C4-2B (cell line): ENCODE data around the gene RETN.
A peak's percentile ranks its signal among the peaks of the same experiment; 100 is the strongest.

Source experiments
- H3K27ac ChIP-seq: fragments of 450-650 bp; 2 replicates; pipeline ENCODE4 v1.5.1; 2017
- ZFX ChIP-seq: fragments of 450-650 bp; IDR thresholded peaks from 2 replicates; pipeline ENCODE4 v1.6.1; 2017
- TF ChIP-seq, protein P1 (sequence below): fragments of 450-650 bp; conservative IDR thresholded peaks from 2 replicates; pipeline ENCODE4 v1.5.1; 2017; ENCODE audit warnings: mild to moderate bottlenecking

The RETN gene

DNA sequence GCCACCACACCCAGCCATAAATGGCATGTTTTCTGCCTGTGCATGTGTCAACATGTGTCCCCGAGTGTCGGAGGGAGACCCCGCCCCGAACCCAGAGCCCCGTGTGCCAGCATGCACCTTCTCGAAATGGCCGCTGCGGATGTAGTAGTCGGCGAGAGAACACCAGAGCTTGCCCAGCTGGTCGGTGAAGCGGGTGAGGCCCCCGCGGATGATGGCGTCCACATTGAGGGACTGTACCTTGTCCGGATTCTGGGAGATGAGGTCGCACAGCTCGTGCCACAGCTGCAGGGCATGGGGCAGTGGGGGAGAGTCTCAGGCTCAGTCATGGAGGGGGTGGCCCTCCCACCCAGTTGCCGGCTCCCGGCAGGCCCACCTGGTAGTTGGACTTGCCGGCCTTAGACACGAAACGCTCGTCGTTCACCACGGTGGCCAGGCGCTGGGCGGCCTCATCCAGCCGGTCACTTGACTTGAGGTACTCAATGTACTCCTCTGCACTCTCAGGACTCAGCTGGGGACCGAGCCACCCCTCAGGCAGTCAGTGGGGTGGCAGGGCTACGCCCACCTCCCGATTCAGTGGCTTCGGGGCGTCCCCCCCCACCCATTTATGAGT, 43.0 kb upstream of the RETN start:
- H3K27ac ChIP-seq, result no peak overlapping the region
- TF ChIP-seq, protein P1, sequence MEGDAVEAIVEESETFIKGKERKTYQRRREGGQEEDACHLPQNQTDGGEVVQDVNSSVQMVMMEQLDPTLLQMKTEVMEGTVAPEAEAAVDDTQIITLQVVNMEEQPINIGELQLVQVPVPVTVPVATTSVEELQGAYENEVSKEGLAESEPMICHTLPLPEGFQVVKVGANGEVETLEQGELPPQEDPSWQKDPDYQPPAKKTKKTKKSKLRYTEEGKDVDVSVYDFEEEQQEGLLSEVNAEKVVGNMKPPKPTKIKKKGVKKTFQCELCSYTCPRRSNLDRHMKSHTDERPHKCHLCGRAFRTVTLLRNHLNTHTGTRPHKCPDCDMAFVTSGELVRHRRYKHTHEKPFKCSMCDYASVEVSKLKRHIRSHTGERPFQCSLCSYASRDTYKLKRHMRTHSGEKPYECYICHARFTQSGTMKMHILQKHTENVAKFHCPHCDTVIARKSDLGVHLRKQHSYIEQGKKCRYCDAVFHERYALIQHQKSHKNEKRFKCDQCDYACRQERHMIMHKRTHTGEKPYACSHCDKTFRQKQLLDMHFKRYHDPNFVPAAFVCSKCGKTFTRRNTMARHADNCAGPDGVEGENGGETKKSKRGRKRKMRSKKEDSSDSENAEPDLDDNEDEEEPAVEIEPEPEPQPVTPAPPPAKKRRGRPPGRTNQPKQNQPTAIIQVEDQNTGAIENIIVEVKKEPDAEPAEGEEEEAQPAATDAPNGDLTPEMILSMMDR, result no peak
- TF ChIP-seq ZFX, result no peak

DNA sequence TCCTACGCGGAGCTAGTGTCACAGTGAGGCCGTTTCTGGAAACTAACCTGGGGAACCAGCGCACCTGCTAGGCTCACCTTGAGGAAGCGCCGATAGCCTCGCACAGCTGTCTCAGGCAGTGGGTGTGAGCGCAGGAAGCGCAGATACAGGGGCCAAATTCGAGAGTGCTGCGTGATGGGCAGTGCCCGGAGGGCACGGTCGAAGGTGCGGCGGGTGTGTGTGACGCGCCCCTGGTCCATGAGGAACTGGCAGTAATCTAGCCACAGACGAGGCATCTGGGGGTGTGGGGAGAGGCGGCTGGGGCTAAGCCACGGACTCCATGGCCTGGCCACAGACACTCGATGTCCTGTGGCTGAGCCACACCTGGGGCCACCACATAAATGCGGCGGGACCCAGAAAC, 41.7 kb upstream of the RETN start:
- no peak overlapping the region for H3K27ac ChIP-seq
- TF ChIP-seq ZFX, result no peak
- TF ChIP-seq, protein P1, result no peak

DNA sequence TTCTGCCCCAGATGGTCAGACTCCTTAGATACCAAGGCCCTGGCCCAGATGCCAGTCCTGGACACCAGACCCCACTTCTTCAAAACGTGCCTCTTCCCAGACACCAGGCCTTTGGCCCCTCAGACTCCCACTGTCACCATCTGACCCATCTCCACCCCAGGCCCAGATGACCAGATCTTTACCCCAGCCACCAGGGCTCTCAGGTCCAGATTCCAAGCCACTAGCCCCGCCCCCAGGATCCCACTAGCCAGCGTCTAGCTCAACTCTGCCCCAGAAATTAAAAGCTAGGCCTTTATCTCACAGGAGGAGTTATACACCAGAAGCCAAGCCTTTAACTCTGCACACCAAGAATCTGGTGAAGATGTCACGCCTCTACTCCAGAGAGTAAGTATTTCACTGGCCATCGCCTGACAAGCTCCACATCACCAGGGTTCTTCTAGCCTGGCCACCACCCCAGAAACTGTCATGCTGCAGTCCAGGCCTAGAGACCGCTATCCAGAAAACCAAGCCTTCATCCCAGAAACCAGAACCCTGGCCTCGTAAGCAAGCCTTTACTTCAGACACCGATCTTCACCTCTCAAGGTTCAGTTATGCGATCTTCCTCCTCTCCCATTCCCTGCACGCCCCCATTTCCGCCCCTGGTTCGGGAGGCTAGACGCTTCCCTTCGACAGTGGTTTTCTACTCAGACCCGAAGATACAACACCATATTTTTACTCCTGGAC, 40.1 kb upstream of the RETN start:
- no peak for TF ChIP-seq ZFX
- TF ChIP-seq, protein P1, result no peak
- peak overlapping the region; percentile 75 for H3K27ac ChIP-seq

DNA sequence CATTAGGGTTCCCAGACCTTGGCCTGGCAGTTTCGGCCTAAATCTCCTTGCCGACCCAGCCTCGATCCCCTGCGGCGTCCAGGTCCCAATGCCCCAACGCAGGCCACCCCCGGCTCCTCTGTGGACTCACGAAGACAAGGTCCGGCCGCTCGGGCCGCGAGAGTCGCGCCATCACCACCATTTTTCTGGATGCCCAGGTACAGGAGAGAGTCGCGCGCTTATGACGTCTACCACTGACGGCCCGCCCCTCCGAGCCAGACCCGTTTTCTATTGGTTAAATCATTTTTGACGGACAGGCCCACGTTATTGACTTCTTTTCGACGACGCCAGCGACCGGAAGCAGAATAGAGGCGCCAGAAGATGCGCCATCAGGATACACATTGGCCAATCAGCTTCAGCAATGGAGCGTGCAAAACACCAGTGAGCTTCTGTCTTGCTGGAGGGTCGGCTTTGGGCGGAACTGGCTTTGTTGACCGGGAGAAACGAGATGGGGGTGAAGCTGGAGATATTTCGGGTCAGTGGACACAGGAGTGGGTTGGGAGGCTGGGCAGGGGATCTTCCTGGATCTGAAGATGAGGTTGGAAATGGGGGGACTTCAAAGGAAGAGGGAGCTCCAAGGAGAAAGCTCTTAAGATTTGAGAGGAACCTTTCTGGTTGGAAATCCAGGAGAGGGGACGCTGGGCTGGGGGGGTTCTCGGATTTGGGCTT, 39.3 kb upstream of the RETN start, which contains the start of the genes PET100 and XAB2:
Gene PET100 (plus strand): TSS at position 447 of the 708 bp plus-strand sequence. CDS start 41 bp downstream, at position 488.
Gene XAB2 (minus strand): TSS at position 199 of the 708 bp plus-strand sequence. CDS start 18 bp downstream, at position 181.
- H3K27ac ChIP-seq, result peak within 1 kb of the TSS; percentile 75
- 0 out of 2 replicates have a peak, but pooled peaks have one; percentile 0 for TF ChIP-seq ZFX
- TF ChIP-seq, protein P1, result no peak

DNA sequence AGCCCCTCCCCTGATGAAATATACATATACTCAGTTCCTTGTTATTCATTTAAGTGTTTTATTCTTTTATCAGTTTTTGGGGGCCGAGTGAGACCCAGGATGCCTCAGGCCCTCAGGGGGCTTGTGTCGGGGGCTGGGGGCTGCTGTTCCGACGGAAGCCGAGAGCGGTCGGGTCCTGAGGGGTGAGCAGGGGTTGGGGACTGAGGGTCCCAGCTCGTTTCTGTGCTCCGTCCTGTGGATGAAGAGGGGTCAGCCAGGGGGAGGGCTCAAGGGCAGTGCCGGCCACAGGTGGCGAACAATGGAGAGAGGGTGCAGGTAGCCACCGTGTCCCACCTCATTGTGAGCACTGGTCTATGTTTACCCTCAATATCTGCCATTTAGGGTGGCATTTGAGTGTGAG, 37.3 kb upstream of the RETN start:
- H3K27ac ChIP-seq, result no peak overlapping the region
- TF ChIP-seq ZFX, result no peak
- TF ChIP-seq, protein P1, result no peak

DNA sequence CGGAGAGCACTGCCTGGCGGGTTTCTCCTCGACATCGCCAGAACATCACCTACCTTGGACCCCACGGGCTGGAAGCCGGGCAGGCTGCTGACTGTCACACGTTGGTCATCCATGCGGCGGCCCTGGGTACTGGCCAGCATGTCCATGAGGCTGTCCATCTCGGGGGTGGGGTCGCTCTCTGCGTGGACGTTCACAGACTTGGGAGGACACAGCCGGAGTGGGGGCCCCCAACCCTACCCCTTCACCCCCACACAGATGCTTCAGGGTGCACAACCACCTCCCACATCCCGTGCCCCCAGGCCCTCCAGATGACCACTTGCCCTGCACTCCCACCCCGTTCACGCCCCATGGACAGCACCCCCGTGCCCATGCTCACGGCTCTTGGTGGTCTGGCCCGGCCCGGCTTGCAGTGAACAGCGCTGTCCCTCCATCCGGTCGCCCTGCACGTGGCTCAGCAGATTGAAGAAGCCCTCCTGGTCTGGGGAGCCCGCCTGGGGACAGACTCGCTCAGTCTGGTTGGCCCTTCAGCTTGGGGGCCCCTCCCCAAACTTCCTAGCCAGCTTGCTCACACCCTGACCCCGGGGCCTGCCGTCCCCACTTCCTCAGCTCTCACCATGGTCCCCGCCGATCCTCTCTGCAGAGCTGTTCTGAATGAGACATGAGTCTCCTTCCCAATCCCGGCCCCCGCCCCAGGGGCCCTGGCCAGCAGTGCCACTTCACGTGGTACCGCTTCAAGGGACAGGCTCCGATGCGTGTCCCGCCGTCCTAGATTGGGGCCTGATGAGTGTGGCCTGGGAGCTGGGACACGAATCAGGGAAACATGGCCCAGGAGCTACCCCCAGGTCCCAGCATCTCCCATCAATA, 36.3 kb upstream of the RETN start:
- no peak for TF ChIP-seq ZFX
- TF ChIP-seq, protein P1, result no peak
- no peak overlapping the region for H3K27ac ChIP-seq
